ENCODE results near the gene NCAPH2. TPM values are rescaled to one million over a fixed set of nuclear protein-coding genes. Genes with fewer than 3 reads are reported as not detected.
A peak's percentile ranks its signal among the peaks of the same experiment; 100 is the strongest.

The NCAPH2 gene
- total and polyA plus RNA-seq, 2 of the 8 experiments (the other 6 are each of a cell fraction or from before 2014, with no cell fraction given): 62.2 to 81.6 TPM

DNA sequence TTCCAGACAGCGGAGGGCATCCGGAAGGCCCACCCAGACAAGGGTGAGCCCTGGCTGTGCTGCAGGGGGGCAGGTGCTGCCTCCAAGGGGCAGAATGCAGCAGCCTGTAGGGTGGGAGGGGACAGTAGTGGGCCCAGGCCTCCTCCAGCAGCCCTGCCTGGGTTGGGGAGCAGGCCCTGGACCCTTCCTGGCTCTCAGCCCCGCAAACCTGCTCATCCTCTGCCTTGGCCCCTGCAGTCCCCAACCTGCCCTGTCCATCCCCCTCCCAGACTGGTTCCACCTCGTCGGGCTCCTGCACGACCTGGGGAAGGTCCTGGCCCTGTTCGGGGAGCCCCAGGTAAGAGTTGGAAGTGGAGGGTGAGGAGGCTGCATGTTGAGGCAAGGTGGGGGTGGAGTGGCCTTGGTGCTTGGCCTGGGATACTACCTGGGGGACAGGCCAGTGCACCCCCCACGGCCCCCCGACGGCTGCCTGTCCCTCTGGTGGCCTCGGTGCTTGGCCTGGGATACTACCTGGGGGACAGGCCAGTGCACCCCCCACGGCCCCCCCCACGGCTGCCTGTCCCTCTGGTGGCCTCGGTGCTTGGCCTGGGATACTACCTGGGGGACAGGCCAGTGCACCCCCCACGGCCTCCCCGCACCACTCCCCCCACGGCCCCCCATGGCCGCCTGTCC lies 19.9 kb upstream of the NCAPH2 start:
- H2BK120ac ChIP-seq (replicated peaks; ENCODE audit: low read depth, low read length): no peak overlapping the region
- H3K4me1 ChIP-seq (replicated peaks in 1 of 4; ENCODE audit: control insufficient read depth in 3 of 4, insufficient read depth in 4 of 4, low read length in 3 of 4): no peaks in the 10 kb centered on the region; a peak in 1 of 7 replicates
- no peaks in the 10 kb centered on the region for H3K36me3 ChIP-seq (ENCODE audit: control insufficient read depth in 2 of 4, insufficient read depth in 4 of 4, low read length in 3 of 4)
- peaks cover 0 to 2% of the 10 kb centered on the region in 2 experiments for H4K20me1 ChIP-seq (replicated peaks in 1 of 2; ENCODE audit: control insufficient read depth in 1 of 2, insufficient read depth in 2 of 2, low read length in 2 of 2)
- H2AFZ ChIP-seq (ENCODE audit: low read length): no peak overlapping the region
- H3K14ac ChIP-seq (ENCODE audit: insufficient read length): no peak overlapping the region
- CTCF ChIA-PET (ENCODE audit: partially characterized antibody): no interaction called here
- no peak overlapping the region for H3K56ac ChIP-seq (replicated peaks; ENCODE audit: insufficient read length, low read depth, low read length)
- TF ChIP-seq SRF (IDR thresholded peaks at IDR 0.05; ENCODE audit: low read depth, low read length): no peak
- TF ChIP-seq, protein P1, sequence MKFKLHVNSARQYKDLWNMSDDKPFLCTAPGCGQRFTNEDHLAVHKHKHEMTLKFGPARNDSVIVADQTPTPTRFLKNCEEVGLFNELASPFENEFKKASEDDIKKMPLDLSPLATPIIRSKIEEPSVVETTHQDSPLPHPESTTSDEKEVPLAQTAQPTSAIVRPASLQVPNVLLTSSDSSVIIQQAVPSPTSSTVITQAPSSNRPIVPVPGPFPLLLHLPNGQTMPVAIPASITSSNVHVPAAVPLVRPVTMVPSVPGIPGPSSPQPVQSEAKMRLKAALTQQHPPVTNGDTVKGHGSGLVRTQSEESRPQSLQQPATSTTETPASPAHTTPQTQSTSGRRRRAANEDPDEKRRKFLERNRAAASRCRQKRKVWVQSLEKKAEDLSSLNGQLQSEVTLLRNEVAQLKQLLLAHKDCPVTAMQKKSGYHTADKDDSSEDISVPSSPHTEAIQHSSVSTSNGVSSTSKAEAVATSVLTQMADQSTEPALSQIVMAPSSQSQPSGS (IDR thresholded peaks at IDR 0.05; ENCODE audit: low read length): no peak
- TF ChIP-seq SP2 (IDR thresholded peaks at IDR 0.05; ENCODE audit: low read length): no peak
- no peak for TF ChIP-seq NANOG (IDR thresholded peaks at IDR 0.05; ENCODE audit: insufficient read depth, low read depth, low read length, poor library complexity, severe bottlenecking)
- no peak for TF ChIP-seq KDM1A (IDR thresholded peaks at IDR 0.05; ENCODE audit: borderline replicate concordance, low read length)
- no peak for TF ChIP-seq SIRT6 (IDR thresholded peaks at IDR 0.05; ENCODE audit: low read length)
- no peak for TF ChIP-seq MAX (IDR thresholded peaks at IDR 0.05)
- TF ChIP-seq RBBP5 (IDR thresholded peaks at IDR 0.05; ENCODE audit: borderline replicate concordance, low read depth, low read length): no peak
- H4K91ac ChIP-seq (replicated peaks; ENCODE audit: insufficient read length, low read length): no peak overlapping the region
- H2BK20ac ChIP-seq (ENCODE audit: low read length): no peak overlapping the region
- H3K79me2 ChIP-seq (ENCODE audit: control insufficient read depth in 1 of 2, insufficient read depth in 2 of 2, low read length in 2 of 2): no peaks in the 10 kb centered on the region
- FAIRE-seq: no peak
- H3K9ac ChIP-seq (replicated peaks in 1 of 4; ENCODE audit: extremely low read depth in 1 of 4, low read depth in 3 of 4, low read length in 3 of 4): no peak overlapping the region
- DNase-seq (ENCODE audit: low read depth in 1 of 2, low spot score in 2 of 2): no peak
- no peak overlapping the region for H3K27ac ChIP-seq (ENCODE audit: low read depth, low read length)
- POLR2A ChIA-PET (ENCODE audit: partially characterized antibody): no interaction called here
- H2BK12ac ChIP-seq (ENCODE audit: low read depth, low read length): no peak overlapping the region
- H2BK5ac ChIP-seq (ENCODE audit: low read depth, low read length): no peak overlapping the region
- no peak overlapping the region for H2BK15ac ChIP-seq (ENCODE audit: low read length)
- H3K4me2 ChIP-seq (ENCODE audit: insufficient read depth in 1 of 2, low read depth in 2 of 2, low read length in 2 of 2): no peak overlapping the region
- peak overlapping the region; percentile 85; the same call in 1 of the 2 replicates for H4K8ac ChIP-seq (ENCODE audit: extremely low read depth, insufficient read depth, low read length)
- H3K4me3 ChIP-seq (ENCODE audit: extremely low read depth in 1 of 4, insufficient read depth in 2 of 4, low read depth in 3 of 4, low read length in 4 of 4): no peak overlapping the region
- H4K5ac ChIP-seq (ENCODE audit: insufficient read length, low read depth, low read length): no peak overlapping the region
- H3K4ac ChIP-seq (replicated peaks; ENCODE audit: insufficient read length, low read depth, low read length): no peak overlapping the region
- H3K18ac ChIP-seq (ENCODE audit: extremely low read depth, low read length): no peak overlapping the region
- H3K27me3 ChIP-seq (replicated peaks in 1 of 4; ENCODE audit: control insufficient read depth in 3 of 4, extremely low read depth in 1 of 4, insufficient read depth in 3 of 4, low read length in 3 of 4): peaks cover 0 to 2% (median 0%) of the 10 kb centered on the region in 4 experiments; a peak in 1 of 7 replicates
- no peak overlapping the region for H3K23ac ChIP-seq (ENCODE audit: insufficient read length)
- no peaks in the 10 kb centered on the region for H3K23me2 ChIP-seq (ENCODE audit: low read depth, low read length)
- no peaks in the 10 kb centered on the region for H3K9me3 ChIP-seq (ENCODE audit: insufficient read depth in 2 of 2, low read depth in 1 of 2, low read length in 1 of 2)
- no peaks in the 10 kb centered on the region for H3K79me1 ChIP-seq (ENCODE audit: low read depth, low read length)
- no peak overlapping the region for H2AK5ac ChIP-seq (ENCODE audit: low read depth, low read length)
- 89% methylated on average over 8 of the region's 18 CpGs; no CpG with 5 or more reads in 1 of the 2 experiments for whole genome bisulfite sequencing, 2 experiments (ENCODE audit: extremely low coverage in 1 of 2, insufficient coverage in 1 of 2, insufficient read length in 1 of 2, insufficient replicate concordance in 2 of 2, low coverage in 1 of 2, low lambda C conversion rate in 2 of 2, missing lambda C conversion rate in 1 of 2)

All from H1 (cell line).